Ramos (cell line): ENCODE results near the gene ACAA1.

Source experiments
- in situ Hi-C: fragments of 300-500 bp; cut with MboI; formaldehyde crosslinking; loops from one replicate; pipeline ENCODE4 v1.14.3; 2022; ENCODE audit warnings: low sequenced_read_pairs; ENCODE audit not compliant: unreplicated experiment

The ACAA1 gene

GRCh38 chr3:38121451-38121831 lies 15.5 kb downstream of the ACAA1 start:
- in situ Hi-C loops, result no loop called here

DNA sequence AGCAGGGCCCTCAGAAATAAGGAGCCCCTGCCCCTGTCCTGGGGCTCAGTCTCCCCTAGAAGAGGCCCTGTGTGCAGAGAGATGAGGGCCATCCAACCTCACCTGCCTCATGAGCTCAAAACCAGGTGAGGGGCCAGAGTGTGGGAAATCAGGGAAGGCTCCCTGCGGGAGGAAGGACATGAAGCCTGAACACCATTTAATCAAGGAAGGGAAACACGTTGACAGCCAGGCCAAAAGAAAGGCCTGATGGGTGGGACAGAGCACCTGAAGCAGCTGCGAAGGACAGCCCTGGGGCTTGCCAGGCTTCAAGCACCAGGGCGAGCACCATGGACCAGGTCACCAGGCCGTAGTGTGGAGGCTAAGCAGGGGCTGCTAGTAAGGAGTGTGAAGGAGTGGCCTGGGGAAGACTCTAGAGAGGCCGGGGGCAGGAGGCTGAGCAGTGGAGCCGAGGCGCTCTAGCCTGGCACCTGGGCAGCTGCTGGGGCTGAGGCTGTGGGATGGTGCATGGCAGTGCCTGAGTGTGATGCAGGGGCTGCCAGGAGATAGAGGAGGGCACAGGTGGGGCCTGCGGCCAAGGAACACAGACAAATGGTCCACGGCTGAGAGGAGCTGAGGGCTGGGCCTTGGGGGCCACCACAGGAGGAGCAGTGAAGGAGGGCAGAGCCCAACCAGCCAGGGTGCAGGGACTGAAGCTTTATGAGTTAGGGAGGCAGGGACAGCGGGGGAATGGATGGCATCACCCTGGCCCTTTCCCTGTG lies 16.1 kb downstream of the ACAA1 start:
- in situ Hi-C loops, result no loop called here

GRCh38 chr3:38119821-38120692 lies 16.9 kb downstream of the ACAA1 start:
- in situ Hi-C loops, result loop anchor here (5.0 kb wide), 1 partner anchor 362 kb away; no protein-coding TSS in a partner anchor

GRCh38 chr3:38119248-38119544 lies 17.7 kb downstream of the ACAA1 start:
- in situ Hi-C loops, result loop anchor here (5.0 kb wide), 1 partner anchor 363 kb away; no protein-coding TSS in a partner anchor

DNA sequence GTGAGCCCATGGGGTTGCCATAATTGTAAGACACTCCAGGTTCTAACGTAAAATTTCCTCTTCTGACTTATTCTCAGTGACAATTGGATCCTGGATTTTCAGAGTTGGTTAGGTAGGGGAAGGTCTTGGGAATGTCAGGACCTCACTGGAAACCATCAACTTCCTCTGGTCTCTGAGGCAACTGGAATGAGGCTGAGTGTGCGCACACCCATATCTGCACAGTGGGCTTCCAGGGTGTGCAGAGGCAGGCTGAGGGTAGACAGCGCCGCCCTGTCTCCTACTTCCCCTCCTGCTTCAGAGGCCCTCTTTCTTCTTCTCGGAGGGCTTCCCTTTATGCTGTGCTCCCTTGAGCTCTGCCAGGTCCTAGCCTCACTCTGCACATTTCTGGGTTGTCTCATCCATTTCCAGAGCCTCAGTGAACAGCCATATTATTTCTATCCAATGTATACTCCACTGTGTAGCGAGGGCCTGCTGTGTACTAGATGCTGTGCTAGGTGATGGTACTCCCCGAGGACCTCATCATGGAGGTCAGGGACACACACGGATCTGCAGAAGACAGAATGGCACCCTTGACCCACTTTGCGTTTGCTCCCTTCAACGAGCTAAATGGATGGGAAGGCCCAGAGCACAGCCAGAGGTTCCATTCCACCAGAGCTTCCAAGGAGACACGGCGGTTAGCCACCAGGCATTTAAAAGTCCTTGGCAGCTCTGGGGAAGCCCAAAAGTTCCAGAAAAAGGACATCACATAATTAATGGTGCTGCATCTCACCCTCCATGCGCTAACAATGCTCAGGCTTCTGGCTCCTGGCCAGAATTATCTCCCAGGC lies 18.3 kb downstream of the ACAA1 start:
- in situ Hi-C loops, result loop anchor here (5.0 kb wide), 1 partner anchor 364 kb away; no protein-coding TSS in a partner anchor

DNA sequence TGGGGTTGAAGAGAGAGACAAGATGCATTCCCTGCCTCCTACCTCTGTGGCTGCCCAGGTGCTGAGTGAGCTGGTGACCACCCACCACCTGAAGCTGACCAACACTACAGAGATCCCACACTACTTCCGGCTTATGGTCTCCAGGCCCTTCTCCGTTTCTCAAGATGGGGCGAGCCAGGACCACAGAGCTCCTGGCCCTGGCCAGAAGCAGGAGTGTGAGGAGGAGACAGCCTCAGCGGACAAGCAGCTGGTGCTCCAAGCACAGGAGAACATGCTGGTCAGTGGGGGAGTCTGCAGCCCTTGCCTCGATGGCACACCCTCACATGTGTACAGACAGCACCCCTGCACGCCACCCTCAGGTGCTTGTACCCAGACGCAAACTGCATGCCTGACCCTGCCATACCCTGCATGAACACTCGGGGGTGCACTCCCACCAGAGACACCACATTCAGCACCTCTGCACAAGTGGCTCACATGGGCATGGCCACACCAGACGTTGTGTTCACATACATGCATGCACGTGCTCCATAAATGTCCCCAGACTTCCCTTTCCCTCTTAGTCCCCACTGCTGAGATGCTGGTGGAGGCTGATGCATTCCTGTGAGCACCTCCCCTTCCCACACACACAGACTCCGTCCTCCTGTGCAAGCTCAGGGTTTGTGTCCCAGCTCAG lies 19.0 kb downstream of the ACAA1 start:
- in situ Hi-C loops, result loop anchor here (5.0 kb wide), 1 partner anchor 364 kb away; no protein-coding TSS in a partner anchor

DNA sequence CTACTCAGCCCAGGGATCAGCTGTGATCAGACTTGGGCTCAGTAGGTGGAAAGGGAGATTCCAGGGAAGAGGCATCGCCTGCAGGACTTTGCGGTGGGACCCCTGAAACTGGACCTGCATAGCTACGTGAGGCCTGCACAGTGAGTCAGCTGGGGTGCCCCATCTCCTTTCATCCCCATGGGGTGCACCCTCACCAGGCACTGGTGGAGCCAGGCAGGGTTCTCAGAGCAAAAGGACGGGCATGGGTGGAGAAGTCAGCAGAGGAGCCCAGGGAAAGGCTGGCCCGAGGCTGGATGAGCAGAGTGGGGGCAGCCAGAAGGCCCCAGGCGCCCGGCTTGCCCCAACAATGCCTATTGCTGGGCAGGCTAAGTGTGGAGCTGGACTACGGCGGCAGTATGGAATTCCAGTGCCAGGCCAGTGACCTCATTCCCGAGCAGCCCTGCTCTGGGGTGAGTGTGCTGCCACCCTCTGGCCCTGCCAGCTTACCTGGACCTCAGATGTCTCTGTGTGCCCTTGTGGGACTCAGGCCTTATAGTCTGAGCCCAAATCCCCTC lies 19.7 kb downstream of the ACAA1 start:
- in situ Hi-C loops, result loop anchor here (5.0 kb wide), 1 partner anchor 365 kb away; no protein-coding TSS in a partner anchor

DNA sequence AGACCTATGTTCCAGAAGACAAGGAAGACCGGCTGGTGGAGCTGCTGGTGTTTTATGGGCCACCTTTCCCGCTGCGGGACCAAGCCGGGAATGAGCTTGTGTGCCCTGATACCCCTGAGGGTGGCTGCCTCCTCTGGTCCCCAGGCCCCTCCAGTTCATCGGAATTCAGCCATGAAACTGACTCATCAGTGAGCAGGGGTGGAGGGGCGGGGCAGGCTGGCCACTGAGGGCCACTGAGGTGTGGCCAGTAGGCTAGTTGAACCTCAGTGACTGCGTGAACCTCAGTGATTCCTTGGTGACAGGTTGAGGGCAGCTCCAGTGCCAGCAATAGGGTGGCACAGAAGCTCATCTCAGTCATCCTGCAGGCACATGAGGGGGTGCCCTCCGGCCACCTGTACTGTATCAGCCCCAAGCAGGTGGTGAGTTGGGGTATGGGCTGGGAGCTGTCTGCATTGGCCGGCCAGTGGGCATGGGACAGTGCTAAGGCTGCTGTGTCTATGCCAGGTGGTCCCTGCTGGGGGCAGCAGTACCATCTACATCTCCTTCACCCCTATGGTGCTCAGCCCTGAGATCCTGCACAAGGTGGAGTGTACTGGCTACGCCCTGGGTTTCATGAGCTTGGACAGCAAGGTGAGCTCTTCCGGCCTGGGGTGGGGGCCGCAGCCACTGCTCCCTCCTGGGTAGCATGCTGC lies 20.3 kb downstream of the ACAA1 start:
- in situ Hi-C loops, result loop anchor here (5.0 kb wide), 1 partner anchor 366 kb away; no protein-coding TSS in a partner anchor

GRCh38 chr3:38115645-38116427 lies 21.1 kb downstream of the ACAA1 start:
- in situ Hi-C loops, result loop anchor here (5.0 kb wide), 1 partner anchor 366 kb away; no protein-coding TSS in a partner anchor

GRCh38 chr3:38114875-38115644 lies 21.9 kb downstream of the ACAA1 start:
- in situ Hi-C loops, result loop anchor here (5.0 kb wide), 1 partner anchor 367 kb away; no protein-coding TSS in a partner anchor

GRCh38 chr3:38114052-38114874 lies 22.7 kb downstream of the ACAA1 start:
- in situ Hi-C loops, result no loop called here

DNA sequence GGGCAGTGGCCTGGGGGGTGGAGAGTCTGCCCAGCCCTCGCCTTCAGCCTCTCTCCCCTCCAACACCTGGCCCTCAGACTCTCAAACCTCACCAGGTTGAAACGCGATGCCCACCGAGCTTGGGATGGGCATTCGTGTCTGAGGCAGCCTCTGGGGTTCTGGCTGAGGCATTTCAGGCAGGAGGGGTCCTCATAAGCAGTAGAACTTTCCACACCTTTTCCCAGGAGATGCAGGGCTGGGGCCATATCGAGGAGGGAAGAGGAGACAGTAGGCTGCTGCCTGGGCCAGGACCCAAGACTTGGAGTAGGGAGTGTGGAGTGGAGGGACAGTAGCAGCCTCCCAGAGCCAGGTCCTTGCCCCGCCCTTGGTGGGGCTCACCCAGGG lies 24.6 kb downstream of the ACAA1 start:
- in situ Hi-C loops, result no loop called here

DNA sequence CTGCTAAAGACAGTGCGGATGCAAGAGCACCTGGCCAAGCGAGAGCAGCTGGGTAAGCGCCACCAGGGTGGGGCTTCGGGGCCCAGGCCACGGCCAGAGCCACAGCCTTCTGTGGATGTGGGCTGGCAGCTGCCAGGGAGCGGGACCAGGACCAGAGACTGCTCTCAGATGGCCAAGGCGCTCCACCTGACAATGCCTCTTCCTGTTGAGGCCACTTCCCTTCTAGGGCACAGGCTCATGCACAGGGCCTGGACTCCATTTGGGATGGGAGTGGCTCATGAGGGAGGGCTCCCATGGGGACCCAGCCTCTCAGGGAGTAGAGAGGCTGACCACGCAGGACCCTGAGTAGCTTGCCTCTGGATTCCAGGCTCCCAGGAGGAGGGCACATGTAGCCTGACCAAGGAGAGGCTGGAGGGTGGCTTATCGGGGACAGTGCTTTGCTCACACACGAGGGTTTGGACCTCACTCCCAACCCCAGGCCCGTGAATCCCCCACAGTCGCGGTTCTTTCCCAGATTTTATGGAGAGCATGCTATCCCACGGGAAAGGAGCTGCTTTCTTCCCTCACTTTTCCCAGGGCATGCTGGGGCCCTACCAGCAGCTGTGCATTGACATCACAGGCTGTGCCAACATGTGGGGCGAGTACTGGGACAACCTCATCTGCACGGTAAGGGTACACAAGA lies 25.1 kb downstream of the ACAA1 start:
- in situ Hi-C loops, result no loop called here

DNA sequence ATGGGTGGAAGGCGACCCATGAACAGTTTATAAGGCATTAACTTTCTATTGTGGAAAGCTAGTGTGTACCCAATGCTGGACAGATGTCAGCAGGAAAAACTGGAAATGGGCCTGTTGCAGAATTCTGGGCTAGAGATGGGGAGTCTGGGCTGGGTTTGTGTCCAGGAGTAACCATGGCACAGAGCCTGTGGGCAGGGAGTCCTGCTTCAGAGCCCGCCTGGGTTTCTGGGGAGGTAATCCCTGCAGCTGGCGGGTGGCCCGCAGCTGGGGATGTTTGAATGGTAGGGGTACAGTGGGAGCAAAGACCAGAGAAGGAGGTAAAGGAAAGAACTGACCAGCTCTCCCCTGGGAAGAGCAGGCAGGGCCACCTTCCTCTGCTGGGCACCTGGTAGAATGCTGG lies 25.7 kb downstream of the ACAA1 start:
- in situ Hi-C loops, result no loop called here

- in situ Hi-C loops, result no loop called here
Observed at GRCh38 chr3:38110314-38111050, 26.4 kb downstream of the ACAA1 start.
